HuH-7 (cell line): ENCODE results near the gene IRX3.
"Not testable (repeated sequence)": the region's sequence is repeated elsewhere in the genome, so short reads cannot be mapped to it uniquely, and the experiment has no call there.

Experiments used
- DNase-seq: peaks from one replicate; pipeline ENCODE4 v3.0.0; 2011; ENCODE audit warnings: low spot score

IRX3 gene

DNA sequence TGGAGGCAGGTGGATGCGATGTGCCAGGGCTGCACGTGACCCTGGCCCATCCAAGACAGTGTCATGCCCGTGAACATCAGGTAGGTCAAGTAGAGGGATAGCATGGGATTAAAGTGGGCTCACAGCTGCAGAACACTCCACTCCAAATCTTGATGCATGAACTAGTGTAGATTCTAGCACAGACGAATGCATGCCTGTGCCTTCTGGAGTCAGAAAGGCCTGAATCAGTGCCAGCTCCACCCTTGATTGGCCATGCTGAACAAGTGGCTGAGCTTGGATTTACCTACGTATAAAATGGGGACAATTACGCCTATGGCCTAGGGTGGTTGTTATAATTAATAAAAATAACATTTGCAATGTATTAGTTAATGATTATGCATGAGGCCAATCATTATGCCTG lies 10.6 kb downstream of the IRX3 start:
- DNase-seq, result no peak

- no peak for DNase-seq
Measured at GRCh38 chr16:54273566-54273965, 13.0 kb downstream of the IRX3 start.

DNA sequence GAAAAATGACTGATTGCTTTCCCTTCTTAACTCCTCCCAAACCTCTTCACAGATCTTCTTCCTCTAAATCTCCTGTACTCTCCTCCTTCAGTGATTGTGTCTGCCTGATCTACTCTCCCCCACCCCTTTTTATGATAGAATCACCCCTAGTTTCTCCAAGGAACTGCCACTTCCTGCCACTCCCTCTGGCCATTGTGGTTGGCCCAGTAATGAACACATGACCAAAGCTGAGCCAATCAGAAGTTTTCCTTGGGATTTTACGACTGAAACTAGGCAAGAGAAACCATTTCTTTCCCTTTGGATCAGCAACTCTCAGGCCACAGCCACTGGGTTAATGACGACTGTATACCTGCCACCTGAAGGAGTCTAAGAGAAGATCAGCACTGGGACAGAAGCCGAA lies 15.9 kb downstream of the IRX3 start:
- DNase-seq, result no peak

DNA sequence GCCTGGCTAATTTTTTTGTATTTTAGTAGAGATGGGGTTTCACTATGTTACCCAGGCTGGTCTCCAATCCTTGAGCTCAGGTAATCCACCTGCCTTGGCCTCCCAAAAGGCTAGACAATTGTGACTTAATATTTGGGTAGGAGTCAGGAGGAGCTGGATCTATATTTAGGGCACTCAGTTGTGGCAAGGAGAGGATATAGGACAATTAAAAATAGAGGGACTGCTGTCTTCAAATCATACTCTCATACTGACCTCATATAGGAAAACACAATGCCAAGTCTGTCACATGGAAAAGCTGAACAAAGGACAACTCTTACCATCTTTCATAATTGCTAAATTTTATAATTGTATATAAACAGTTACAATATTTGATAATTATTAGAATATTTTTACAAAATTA lies 17.1 kb downstream of the IRX3 start:
- no peak for DNase-seq

GRCh38 chr16:54268766-54269165 lies 17.8 kb downstream of the IRX3 start:
- no peak for DNase-seq

DNA sequence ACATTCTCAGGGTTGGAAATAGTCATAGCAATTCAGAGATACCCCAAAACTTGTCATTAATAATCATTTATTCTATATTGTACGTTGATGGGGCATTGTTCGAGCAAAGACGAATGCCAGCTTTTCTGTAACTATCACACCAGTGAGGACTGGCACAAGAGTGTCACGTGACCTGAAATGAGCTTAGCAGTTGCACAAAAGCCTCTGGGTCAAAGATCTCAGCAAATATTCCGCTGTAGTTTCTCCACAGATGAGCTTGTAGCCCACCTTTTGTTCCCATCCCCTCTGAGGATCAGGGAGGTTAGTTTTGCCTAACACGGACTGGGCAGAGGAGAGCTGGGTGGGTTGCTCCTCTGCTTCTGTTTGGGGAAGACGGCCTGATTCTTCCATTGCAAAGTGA lies 18.2 kb downstream of the IRX3 start:
- DNase-seq, result no peak

DNA sequence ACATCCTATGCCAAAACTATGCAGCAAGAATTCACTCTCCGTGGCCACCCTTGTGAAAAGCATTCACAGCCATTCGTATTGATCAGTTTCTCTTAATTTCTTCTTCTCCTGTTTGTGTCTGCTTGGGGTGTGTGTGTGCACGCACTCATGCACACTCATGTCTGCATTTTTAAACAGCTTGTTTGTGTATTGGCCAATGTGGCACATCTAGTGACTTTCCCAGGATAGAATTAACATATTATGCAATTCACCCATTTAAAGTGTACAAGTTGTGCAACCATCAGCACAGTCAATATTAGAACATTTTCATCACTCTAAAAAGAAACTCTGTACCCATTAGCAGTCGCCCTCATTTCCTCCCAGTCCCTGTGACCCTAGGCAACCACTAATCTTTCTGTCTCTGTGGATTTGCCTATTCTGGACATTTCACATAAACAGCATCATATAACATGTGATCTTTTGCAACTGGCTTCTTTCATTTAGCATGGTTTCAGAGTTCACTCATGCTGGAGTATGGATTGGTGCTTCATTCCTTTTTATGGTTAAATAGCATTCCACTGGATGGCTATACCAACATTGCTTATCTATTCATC lies 20.1 kb downstream of the IRX3 start:
- no peak for DNase-seq

- no peak for DNase-seq
Measured at GRCh38 chr16:54265575-54266107, 20.9 kb downstream of the IRX3 start.

DNA sequence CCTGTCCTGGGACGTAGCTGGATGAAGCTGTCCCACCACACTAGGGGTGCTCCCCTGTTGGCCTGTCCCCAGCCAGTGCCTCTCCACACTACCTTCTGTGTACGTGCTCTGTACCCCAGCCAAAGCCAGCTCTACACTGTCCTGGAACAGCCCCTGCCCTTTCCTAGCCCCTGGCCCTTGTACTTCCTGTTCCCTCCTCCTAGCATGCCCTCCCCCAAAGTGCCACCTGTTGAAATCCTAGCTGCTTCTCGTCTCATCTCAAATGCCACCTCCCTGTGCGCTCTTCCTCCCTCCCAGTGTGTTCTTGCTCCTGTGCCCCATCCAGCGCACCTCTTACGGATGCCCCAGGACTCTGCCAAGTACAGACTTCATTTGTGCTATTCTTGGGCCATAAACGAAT lies 33.5 kb downstream of the IRX3 start:
- no peak for DNase-seq

GRCh38 chr16:54248863-54249710 lies 37.5 kb downstream of the IRX3 start:
- DNase-seq, result no peak

DNA sequence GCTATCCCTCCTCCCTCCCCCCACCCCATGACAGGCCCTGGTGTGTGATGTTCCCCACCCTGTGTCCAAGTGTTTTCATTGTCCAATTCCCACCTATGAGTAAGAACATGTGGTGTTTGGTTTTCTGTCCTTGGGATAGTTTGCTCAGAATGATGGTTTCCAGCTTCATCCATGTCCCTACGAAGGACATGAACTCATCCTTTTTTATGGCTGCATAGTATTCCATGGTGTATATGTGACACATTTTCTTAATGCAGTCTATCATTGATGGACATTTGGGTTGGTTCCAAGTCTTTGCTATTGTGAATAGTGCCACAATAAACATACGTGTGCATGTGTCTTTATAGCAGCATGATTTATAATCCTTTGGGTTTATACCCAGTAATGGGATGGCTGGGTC lies 38.9 kb downstream of the IRX3 start:
- not testable (repeated sequence) for DNase-seq

DNA sequence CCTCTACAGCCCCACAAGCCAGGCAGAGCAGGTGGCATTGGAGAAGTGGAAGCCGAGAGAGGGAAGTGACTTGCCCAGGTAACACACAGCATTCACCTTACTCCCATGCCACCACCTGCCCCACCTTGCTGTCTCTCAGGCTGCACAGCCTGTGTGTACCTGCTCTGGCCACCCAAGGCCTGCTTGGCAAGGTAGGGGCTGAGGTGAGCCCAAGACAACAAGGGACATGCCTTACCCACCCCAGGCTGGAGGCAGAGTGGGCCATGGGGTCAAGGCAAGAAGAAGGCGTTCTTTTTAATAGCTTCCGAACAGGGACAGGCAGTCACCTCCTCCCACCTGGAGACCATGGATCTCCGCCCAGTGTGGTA lies 40.1 kb downstream of the IRX3 start:
- no peak for DNase-seq

GRCh38 chr16:54245788-54246453 lies 40.7 kb downstream of the IRX3 start:
- DNase-seq, result no peak

DNA sequence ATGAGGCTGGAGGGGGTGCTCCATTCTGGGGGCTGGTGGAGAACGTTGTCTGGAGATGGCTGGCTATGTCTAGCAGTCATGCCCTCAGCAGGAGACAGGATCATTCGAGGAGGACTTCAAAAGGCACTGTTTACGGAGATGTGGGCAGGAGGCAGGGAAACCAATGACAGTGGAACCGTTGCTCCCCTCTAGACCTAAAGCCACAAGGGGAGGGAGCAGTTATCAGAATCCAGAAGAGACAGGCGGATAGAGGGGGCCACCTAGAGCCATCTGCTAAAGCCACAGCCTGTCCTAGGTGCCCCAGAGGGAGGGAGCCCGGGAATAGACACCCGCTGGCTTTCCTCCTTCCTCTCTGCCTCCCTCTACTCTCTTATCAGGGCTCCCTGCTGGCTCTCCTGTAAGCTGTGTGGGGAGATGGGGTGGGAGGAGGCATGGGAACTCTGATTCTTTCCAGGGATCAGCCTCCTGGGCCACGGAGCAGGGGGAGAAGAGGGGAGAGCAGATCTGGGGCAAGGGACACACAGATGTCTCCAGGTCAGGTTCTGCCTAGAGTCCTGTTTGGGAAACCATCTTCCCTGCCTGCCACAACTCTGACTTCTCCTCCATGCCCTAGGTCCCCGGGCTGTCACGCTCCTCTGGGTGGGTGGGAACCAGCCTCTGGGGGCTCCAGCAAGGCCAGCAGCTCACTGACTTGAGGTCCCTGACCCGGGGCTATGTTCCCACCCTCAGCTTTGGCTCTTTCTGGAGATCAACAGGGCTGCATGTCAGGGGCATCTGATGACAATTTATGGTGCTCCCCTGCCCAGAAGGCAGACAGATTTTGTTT lies 42.3 kb downstream of the IRX3 start:
- DNase-seq, result no peak

GRCh38 chr16:54243202-54243601 lies 43.4 kb downstream of the IRX3 start:
- no peak for DNase-seq

DNA sequence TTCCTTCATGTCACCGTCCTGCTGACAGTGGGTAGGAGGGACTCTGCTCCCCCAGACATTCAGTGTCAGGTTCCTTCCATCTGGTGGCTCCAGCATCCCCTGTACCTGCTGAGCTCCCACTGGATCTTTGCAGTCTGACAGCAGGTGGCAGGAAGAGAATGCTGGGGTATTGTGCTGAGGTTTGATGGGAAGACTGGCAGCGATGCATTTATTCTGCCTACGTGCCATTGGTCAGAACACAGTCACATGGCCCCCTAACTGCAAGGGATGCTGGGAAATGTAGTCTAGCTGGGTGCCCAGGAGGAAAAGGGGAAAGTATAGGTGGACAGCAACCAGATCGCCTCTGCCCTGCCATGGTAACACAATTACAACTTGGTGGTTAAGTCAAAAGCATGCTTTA lies 44.4 kb downstream of the IRX3 start:
- no peak for DNase-seq

DNA sequence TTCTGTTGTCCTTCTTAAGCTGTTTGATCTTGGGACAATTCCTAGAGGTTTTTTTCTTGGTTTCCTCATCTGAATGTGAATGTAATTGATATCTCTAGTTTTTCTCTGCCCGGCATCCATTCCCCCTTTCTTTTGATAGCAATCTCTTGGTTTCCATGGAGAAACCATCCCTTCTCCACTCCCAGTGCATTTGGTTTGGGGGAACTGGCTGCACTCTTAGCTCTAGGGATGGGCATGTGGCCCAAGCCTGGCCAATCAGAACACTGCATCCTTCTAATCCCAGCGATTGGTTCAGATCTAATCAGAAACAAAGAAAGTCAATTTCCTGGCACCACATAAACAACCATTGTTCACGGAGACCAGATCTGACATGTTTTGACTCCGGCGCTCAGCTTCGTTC lies 45.1 kb downstream of the IRX3 start:
- no peak for DNase-seq

- no peak for DNase-seq
Measured at GRCh38 chr16:54240271-54241129, 46.1 kb downstream of the IRX3 start.

- no peak for DNase-seq
Measured at GRCh38 chr16:54239456-54239855, 47.1 kb downstream of the IRX3 start.

- DNase-seq, result no peak
Measured at GRCh38 chr16:54236773-54237172, 49.8 kb downstream of the IRX3 start.

DNA sequence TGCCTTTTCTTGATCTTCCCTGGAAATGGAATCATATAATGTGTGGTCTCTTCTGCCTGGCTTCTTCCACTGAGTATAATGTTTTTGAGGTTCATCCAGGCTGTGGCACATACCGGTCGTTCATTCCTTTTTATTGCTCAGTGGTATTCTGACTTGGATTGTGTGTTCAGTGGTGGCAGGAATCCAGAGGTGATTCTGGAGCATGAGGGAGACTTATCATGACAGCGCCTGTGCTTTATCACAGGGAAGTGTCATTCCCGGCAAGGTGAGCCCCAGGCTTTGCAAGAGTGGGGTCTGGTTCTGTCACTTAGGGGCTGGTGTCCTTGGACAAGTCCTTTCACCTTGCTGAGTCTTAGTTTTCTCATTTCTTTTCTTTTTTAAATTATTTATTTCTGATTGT lies 53.0 kb downstream of the IRX3 start:
- no peak for DNase-seq
